SHP77 (cell line): ENCODE data around the gene DNAH11.
"Not testable (repeated sequence)": the region's sequence is repeated elsewhere in the genome, so short reads cannot be mapped to it uniquely, and the experiment has no call there.

Experiments used
- DNase-seq, 2 experiments: peaks; one replicate each; lab custom pipeline; 2025; lab: John Stamatoyannopoulos, UW

Gene DNAH11

DNA sequence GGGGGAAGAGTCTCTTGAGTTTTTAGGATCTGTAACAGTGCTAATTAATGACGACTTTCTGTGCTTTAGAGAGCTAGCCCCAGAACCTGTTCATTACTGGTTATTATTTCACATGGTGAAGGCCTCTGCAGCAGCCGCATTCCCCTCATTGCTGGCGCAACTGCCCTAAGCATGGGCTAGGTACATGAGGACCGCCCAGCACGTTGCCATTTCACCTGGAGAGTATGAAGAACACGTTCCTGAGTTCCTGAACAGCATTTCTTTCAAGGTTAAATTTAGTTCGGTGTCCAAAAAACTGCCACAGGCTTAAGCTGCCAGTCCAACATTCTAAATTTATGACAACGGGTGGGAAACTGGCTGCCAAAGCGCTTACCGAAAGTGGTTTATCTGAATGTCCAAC, 177.0 kb downstream of the DNAH11 start:
- DNase-seq, result no peak

DNA sequence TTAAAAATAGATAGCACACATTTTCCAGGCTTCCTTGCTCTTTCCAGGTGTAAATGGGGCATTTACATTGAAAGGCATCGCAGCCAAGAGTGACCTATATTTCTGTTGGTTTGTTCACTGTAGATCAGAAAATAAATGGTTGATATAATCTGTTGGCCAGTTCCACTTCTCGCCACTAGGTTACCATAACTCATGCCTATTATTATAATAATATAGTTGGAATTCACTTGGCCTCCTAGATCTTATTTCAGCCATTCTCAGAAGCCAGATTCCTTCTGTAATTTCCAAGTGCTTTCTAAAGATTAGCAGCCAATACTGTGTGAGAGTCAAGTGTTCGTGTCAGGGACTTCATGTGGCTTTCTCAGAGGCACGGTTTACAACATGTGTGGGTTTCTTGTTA, 179.5 kb downstream of the DNAH11 start:
- no peak for DNase-seq

DNA sequence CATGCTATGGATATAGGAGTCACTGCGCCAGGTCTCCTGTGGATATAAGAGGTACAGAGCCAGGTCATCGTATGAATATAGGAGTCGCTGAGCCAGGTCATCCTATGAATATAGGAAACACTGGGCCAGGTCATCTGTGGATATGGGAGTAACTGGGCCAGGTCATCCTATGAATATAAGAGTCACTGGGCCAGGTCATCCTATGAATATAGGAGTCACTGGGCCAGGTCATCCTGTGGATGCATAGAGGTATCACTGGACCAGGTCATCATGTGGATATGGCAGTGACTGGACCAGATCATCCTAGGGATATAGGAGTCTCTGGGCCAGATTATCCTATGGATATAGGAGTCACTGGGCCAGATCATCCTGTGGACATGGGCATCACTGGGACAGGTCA, 181.7 kb downstream of the DNAH11 start:
- no peak for DNase-seq

DNA sequence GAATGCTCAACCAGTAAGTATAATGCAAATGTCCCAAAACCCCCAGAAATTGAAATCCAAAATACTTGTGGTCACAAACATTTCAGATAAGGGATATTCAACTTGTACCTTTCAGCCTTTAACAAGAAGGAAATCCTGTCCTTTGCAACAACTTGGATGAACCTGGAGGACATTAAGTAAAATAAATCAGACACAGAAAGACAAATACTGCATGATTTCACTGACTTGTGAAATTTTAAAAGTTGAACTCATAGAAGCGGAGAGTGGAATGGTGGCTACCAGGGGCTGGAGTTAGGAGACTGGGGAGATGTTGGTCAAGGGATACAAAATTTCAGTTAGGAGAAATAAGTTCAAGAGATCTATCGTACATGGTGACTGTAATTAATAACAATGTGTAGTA, 187.6 kb downstream of the DNAH11 start:
- DNase-seq, result no peak

DNA sequence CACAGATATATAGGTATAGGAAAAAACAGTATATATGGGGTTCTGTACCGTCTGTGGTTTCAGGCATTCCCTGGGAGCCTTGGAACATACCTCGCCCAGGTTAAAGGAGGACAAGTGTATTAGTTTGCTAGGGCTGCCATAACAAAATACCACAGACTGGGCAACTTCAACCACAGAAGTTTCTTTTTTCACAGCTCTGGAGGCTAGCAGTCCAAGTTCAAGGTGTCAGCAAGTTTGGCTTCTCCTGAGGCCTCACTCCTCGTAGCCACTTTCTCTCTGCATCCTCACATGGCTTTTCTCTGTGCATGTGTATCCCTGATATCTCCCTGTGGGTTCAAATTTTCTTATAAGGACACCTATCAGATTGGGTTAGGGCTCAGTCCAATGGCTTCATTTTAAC, 189.1 kb downstream of the DNAH11 start:
- DNase-seq, result no peak

DNA sequence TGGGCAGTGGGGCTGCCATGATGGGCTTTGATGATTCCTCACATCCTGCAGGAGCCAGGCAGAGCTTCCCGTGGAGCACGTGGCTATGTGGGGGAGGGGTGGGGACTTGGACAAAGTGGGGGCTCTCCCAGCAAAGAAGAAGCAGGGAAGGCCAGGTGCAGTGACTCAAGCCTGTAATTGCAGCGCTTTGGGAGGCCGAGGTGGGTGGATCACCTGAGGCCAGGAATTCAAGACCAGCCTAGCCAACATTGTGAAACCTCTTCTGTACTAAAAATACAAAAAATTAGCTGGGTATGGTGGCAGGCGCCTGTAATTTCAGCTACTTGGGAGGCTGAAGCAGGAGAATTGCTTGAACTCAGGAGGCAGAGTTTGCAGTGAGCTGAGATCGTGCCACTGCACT, 190.1 kb downstream of the DNAH11 start:
- DNase-seq, result not testable (repeated sequence)

DNA sequence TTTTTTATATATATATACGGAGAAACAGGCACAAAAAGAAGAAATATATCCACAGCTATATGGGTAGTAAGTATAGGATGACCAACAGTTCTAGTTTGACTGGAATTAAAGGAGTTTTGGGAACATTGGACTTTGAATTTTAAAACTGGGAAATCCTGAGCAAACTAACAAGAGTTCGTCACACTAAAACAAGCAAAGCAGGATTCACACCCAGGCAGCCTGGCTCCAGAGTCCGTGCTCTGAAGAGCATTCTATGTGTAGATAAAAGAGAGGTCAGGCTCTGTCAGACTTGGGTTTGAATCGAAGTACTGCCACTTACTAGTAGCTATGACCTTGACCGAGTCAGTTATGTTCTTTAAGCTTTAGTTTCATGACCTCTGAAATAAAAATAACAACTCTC, 191.0 kb downstream of the DNAH11 start:
- no peak for DNase-seq

DNA sequence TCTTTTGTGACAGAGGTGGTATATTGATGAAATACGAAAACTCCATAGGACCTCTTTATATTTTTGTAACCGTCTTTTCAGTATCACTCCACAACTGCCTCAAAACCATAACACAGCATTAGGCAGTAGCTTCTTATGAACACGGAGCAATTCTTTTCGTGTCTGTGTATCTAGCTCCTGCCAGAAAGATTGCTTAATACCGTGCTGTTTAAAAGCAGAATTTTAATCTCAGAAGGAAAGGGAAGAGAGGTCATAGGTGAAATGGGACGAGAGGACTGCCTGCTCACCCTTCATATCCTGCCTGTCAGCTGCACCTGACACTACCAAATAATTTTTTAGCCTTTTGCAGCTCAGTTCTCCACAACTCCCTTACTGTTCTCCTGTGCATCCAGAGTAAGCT, 200.7 kb downstream of the DNAH11 start:
- DNase-seq, result no peak

DNA sequence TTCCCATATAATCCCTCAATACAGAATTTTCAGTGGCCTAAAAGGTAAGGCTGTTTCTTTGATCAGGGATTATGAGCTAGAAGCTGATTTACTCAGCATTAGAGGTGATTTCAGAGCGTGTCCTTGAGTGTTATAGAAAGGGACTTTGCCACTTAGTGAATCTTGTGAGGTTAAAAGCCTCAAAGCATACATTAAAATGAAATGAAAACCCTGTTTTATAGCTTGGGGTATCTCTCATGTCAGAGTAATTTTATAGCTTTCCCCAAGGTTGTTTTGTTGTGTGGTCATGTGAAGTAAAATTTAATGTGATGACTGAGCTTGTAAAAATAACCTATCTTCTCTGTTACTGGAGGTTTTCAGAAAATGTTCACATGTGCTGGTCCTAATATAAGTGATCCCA, 204.1 kb downstream of the DNAH11 start:
- DNase-seq, result no peak

DNA sequence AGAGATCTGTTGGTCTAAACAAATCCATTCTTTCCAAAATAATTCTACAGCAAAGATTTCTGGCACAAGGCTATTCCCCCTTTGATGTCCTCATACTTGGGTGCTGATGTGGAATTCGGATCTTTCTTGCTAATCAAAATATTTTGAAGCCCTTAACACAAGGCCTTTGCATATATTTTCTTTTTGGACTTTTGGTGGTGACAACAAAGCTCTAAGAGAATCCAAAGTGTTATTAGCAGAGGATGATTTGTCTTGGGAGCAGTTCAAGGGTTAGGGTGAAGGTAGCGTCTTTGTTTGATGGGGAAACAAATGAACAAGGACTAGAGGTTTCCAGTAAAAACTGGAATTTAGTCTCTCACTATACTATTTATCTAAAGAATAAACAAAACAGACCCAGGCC, 205.0 kb downstream of the DNAH11 start:
- no peak for DNase-seq

DNA sequence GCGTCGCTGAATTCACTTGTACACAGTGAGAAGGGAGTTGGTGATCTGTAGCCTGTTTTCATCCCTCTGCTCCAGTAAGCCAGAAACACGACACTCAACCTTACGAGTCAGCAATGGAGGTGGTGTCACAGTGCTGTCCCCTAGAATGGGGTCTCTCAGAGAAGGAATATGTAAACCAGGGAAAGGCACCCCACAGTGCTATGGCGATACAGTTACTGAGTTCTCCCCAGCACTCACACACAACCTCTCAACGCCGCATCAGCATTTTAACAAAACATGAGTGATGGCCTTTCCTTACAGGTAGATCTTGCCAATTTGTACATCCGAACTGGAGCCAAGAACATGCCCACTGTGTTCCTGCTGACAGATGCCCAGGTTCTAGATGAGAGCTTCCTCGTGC, 206.5 kb downstream of the DNAH11 start:
- DNase-seq, result no peak

DNA sequence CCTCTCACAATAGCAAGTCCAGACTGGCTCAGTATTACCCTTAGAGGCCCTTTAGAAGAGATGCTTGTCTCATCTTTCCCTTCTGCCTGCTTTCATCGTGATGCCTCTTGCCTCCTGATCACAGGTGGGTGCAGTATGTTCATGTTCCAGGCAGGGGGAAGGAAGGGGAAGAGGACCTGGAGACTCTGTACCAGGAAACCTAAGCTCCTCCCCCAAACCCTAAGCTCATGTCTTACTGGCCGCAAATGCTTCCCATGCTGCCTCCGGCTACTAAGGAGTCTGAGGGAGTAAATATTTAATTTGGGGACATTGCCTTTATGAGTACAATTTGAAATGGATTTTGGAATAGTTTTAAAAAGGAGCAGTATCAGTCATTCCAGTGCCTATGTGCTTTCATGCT, 210.2 kb downstream of the DNAH11 start:
- no peak for DNase-seq

DNA sequence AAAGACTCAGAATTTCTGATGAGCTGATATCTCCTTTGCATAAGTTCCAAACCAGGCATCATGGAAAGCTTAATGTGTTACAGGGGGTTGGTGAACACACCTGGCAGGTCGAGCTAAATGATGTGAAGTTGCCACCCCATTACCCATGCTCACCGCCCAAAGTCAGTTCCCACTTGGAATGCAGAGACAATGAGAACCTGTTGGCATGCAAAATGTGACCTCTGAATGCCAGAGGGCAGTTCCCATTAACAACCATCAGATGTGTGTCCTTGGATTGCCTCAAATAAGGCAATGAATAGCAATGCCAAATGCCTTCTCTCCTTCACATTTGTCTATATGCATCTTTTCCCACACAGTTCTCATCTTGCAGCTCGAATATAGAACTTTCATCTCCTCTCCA, 212.1 kb downstream of the DNAH11 start:
- DNase-seq, result no peak

DNA sequence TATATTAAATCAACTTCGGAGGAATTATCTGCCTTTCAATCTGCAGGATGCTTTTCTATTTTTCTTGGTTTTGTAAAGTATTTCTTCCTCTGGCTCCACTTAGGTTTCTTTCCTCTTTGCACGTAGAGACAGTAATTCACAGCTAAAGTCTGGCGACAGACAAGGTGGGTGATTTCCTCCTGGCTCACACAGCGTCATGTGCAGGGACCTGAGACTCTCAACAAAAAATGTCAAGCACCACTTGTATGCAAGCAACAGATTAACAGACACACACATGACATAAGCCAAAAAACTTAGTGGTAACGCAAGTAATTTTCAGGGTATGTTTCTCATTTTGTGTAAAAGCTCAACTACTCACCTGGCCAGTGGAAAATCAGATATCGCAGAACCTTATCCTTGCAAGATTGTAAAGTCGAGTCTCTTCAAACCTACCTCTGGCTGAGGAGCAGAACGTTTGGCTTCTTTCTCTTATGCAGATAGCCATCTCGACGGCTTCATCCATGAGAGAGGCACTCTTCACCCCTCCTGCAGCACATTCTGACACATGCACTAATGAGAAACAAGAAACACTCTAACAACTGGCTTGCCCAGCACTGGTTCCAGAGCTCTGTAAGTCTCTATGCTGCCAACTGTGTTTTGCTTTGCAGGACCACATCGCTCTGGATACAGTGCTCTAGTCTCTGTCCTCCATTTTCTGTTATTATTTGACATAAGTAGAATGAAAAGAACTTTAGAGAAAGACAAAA, 214.9 kb downstream of the DNAH11 start:
- no peak for DNase-seq

DNA sequence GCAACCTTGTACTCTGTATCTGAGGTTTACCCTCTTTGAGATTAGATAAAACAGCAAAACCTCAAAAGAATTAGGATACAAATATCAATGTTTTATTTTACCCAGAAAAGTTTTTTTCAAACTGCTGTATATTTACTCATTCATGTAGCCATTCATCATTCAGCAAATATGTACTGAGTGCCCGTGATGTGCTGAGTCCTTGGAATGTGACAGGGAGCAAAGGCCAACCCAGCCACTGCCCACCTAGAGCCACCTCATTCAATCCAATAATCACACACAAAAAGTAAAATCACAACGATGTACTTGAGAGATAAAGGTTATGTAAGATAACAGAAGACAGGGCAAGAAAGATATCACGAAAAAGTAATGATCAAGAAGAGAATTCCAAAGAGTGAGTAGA, 215.4 kb downstream of the DNAH11 start:
- DNase-seq, result no peak

DNA sequence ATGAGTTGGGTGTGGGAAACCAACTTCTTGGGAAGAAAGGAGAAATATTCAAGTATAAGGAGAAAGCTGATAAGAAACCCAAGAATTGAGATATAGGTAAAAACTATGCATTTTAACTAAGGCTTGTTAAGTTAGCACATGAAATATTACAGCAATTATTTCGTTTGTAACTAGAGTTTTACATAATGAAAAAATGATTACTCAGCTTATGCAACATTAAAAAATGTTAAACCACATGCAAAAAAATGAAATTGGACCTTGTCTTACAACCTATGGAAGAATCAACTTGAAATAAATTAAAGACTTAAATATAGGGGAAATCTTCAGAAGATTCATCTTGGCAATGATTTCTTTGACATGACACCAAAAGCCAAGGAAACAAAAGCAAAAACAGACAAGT, 219.6 kb downstream of the DNAH11 start:
- DNase-seq, result no peak

DNA sequence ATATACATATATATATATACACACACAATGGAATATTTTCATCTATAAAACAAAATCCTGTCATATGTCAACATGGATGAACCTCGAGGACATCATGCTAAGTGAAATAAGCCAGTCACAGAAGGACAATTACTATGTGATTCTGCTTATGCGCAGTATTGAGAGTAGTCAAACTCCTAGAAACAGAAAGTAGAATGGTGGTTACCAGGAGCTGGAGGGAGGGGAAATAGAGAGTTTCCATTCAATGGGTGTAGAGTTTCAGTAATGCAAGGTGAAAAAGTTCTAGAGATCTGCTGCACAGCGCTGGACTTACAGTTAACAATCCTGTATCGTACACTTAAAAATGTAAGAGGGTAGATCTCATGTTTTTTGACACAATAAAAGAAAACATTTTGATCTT, 221.0 kb downstream of the DNAH11 start:
- no peak for DNase-seq

DNA sequence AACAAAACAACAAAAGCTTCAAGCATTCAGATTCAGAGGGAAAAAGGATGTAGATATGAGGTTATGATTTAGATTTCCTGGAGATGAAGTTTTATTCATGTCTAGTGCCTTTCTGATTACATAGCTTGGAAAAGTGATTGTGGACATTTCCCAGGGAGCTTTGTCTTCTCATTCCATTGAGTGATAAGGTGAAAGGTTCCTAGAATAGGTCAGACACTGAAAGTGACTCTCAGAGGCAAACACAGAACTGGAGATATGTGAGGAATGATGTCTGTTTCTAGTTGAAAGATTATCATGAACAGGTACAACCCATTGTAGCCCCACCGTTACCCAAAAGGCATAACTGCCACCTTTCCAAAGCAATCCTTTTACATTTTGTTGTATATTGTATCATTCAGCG, 223.4 kb downstream of the DNAH11 start:
- DNase-seq, result no peak

DNA sequence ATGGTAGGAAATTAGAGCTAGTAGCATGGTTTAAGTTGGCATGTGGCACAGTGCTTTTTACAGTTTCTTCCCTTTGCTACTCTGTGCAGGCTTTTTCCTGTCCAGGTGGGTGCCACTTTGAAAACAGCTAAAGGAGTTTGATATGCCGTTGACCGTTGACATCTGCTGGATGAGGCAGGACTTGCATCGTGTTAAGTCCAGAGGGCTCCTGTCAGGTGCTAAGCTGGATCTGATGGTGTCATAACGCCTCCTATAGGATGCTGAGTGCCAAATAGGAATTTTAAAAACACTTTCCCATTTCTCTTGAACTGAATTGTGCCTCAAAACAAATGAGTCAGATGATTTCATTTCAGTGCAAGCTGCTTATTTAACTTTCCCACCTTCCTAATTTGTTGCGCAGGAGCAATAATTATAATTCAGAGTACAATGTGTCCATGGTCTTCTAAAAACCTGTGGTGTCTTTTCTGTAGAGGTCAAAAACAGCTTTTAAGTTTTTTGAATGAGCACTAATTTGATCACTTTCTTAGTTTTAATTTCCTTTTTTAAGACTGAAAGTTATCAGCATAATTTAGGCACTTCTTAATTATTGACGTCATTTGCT, 224.6 kb downstream of the DNAH11 start:
- DNase-seq, result peak; percentile 95 to 97

DNA sequence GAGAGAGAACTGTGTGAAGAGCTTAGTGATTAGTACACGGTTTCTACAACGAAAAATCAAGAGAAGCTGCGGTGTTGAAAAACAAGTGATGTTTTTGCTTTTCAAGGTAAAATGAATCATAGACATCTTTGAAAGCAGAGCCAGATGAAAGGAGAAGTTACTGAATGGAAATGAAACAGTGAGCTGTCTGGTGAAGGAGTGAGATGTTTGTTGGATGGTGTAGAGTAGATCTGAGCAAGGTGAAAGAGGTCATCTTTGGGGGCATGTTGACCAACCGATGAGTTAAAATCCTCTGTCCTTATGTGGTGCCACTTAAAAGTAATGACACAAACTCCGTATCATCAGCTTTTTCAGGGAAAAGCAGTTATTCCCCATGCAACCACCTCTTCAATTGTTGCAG, 225.4 kb downstream of the DNAH11 start:
- DNase-seq, result no peak

DNA sequence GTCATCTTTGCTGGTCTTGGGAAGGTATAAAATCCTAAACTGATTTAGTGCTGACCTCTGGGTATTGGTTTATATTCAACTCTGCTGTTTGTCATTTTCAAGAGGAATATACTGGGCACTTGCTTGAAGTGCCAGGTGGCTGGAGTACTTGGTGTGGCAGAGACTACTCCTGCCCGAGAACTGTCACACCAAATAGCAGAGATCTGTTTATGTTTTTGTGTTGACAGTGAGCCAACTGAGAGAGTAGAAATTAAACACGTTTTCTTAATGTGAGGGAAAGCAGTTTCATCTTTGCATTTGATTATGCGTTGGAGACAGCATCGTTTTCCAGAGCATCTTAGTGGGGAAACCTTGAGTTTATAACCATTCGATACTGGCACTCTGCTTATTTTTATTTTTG, 228.4 kb downstream of the DNAH11 start:
- no peak for DNase-seq

DNA sequence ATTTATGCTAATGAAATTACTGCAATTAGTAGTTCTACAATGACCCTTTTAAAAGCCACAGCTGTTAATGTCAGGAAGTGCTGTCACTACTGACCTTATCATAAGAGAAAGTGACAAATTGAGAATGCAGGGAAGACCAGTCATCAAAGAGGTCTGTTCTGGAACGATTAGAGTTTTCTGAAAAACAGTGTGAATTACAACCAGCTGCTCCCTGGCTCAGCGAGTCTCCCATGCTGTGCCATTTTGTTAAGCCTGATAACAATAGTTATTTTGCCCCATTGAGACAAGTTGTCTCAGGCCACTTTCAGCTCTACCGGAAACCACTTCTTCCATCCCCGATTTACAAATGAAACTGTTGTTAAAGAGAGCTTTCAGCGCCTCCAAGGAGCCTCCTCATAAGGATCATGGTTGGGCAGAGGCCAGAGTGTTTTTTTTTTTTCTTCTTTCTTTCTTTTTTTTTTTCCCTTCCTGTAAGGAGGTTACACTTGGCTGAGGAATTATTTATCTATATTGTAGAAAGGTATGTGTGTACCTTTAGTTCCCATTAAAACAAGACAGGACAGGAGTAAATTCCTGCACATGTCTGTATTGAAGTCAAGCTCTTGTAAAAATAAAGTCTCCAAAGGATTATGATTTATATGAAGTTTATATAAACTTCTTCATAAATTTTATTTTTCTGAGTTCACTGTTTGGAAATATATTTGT, 229.2 kb downstream of the DNAH11 start:
- no peak for DNase-seq

DNA sequence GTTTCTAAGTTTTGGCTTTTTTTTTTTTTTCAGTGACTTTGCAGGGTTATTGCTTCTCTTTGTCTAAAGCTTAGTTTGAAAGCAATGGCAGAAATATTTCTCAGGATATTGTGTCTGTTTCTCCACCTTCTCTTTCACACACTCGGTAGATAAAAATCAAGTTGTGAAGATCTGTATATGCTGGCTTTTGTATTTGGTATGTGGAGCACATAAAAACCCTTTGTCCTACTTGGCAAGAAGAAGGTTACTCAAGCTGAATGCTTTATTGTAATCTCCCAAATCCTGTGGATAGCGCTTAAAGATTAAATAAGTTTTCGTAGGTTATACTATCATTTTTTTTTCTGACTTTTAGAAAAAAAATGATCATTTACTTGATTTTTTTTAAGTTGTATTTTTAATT, 230.5 kb downstream of the DNAH11 start:
- no peak for DNase-seq

DNA sequence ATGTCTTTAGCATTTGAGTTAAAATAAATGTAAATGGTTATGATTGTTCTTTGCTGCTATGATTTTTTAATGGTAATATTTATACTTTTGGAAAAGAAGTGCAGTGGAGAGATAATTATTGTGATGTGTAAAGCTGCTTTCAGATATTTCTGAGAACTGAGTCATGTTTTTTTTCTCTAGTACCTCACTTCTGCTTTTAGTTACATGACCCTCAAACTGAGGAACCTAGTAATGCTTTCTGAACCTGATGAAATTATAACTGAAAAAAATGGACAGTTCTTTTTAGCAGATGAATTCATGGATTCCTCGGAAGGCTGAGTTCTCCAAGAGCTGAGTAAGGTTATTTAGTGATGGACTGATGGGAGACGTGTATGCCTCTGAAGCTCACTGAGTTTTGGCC, 235.1 kb downstream of the DNAH11 start:
- no peak for DNase-seq
